NCI-H146 treated with DMSO at 0.1 percent for 48 hours (cell line): ENCODE measurements around the gene SIRPA.

ENCODE experiments used
- DNase-seq: peaks from one replicate; lab custom pipeline; 2025; ENCODE audit not compliant: unreplicated experiment; lab: John Stamatoyannopoulos, UW

The SIRPA gene

DNA sequence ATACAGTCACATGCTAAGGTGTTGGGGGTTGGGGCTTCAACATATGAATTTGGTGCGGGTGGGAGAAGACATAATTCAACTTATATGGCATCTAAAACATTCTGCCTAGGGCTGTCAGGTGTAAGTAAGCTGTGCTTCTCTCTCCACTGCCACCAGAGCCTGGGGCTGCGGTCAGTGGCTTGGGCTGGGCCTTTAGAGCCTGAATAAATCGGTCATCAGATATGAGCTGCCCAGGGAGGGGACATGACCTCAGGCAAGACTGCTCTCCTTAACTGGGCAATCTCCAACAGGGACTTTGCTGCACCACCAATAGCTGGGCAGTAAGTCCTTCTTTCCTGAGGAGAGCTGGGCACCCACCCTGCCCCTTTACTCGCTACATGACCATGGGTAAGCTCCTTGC, 24.9 kb upstream of the SIRPA start:
- DNase-seq, result no peak

DNA sequence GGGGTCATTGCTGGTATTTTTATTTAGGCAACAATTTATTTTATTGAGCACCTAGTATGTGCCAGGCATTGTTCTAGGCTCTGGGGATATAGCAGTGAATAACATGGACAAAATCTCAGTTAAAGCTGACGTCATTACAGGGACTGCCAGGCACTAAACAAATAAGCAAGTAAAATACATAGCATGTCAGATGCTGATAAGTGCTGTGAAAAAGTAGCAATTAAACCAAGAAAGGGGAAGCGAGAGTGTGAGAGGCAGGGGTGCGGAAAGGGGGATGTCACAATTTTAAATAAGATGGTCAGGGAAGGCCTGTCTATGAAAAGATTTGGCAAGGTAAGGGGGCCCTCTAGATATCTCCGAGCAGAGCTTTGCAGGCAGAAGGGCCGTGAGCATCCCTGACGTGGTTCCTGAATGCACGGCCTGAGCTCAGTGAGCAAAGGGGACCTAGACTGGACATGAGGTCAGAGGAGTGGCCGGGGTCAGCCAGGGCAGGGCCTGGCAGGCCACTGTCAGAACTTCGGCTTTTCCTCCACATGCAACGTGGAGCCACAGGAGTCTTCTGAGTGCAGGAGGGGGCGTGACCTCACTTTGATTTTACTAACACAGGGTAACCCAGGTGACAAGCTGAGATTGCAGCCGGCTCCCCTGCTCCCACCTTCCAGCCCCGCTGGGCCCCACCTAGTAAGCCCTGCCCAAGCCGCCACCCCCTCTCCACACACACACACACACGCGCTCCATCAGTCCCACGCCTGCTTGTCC, 24.2 kb upstream of the SIRPA start:
- DNase-seq, result no peak

DNA sequence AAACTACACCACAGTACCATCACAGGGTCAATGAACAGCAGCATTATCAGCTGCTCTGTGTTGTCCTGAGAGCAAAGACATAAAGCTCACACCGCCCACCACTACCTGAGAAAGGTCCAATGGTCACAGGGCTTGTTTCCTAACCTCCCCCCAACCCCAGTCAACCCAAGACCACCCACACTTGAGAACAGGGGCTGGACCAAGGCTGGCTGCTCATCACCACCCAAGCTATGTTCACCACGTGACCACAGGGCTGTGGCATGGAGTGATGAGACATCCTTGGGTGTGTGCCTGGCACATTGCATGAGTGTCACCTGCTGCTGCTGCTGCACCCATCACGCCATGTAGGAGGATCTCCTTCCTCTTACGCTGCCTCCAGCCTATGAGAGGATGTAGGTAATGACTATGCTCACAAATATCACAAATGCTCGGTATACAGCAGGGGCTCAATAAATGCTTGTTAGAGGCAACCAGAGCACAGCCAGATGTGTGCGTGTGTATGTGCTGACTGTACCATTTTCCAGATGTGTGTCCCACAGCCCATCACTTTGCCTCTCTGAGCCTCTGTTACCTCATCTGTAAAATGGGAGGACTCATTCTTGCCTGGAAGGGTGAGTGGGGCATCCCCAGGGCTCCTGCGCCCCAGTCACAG, 23.3 kb upstream of the SIRPA start:
- DNase-seq, result no peak

DNA sequence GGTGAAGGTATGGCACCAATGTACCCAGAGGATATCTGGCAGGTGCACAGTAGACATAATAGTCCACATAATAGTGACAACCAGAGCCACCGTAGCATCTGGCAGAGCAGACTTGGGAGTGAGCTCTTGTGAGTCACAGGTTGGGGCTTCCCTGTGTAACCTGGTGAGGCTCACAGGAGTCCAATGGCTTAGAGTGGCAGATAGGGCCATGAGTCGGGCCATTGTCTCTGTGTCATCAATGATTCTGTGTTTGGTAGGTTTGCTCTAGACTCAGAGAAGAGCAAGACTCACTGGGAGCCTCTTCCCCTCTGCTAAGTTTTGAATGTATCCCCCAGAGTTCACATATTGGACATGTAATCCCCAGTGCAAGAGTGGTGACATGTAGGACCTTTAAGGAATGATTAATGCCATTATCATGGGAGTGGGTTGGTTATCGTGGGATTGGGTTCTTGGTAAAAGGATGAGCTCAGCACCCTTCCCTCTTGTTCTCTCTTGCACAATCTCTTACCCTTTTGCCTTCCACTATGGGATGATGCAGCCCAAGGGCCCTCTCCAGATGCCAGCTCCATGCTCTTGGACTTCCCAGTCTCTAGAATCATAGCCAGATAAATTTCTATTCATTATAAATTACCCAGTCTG, 22.6 kb upstream of the SIRPA start:
- DNase-seq, result no peak

DNA sequence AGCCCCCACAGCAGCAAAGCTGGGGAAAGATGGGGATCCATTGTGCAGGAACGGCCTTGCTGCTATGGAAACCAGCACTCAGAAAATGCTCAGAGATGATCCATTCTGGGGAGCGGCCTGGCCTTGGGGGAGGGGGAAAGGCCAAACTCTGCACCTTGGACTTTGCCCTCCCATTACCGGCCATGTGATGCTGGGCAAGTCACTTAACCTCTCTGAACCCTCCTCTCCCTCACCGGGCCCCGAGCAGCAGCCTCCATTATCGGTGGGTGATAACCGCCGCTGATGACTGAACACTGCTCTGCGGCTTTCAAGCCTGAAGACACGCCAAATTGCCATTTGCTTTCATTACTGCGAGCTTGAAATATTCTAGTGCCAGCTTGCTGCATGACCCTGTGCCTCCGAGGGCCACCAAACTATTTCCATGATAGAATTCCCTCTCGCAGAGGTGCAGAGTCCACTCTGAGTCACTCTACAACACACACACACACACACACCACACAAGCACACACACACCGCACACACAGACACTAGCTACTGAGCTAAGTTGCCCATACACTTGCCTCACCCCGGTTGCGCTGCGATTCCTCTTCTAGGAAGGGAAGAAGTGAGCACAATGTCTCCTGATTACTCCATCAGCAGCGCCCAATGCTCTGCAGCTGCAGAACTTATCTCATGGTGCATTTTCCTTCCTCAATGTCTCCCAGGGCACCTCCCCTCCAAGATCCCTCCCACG, 20.6 kb upstream of the SIRPA start:
- DNase-seq, result no peak

DNA sequence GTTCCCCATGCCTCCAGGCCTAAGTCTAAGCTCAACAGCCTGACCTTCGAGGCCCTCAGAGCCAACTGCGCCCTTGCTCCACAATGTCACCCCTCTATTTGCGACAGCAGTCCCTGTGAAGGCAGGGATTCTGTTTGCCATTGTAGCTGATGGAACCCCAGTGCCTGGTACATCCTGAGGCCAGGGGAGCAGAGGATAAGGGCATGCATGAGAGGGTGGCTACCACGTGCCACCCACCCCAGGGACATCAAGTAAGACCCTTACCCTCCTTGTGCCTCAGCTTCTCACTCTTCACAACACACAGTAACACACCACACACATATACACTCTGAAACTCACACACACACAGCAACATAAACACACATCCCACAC, 20.0 kb upstream of the SIRPA start:
- no peak for DNase-seq

DNA sequence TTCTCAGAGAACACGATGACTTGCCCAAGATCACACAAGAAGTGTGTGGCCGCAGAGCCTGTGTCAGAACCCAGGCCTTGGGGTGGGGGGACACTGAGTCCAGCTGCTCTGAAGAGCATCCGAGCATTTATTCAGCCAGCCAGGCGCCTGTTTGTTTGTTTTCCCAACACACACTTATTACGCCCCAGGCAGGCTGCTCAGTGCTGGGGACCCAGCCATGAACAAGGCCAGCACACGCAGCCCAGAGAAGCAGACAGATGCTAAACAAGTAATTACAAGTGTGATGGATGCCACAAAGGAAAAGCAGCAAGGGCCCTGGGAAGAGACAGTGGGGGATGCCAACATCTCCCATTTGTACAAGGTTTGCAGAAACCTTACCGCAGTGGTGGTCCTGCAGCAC, 19.4 kb upstream of the SIRPA start:
- no peak for DNase-seq

DNA sequence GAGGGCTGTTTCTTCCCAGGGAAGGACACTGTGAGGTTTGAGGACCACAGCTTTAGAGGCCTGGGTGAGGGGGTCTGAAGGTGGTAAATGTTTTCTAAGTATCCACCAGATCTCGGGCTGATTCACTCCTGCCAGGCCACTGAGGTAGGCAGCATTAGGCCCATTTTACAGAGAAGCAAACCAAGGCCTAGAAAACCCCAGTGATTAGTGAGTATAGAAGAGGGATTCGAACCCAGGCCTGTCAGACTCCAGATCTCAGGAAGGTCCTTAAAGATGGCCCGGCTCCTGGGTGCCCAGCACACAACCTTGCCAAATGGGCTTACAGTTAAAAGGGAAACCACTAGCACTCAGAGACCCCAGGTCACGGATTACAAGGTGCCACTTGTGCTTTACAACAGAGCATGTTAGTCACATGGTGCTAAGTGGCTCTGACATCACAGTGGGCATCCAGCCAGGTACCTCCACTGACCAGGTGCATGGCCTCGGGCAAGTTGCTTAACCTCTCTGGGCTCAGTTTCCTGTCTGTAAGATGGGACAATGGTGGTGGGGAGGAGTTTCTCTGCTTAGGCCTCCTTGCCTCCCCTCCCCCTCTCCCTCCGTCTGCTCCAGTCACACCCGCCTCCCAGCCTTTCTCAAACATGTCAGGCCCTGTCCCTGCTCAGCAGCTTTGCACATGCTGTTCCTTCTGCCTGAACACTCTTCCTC, 18.8 kb upstream of the SIRPA start:
- no peak for DNase-seq

DNA sequence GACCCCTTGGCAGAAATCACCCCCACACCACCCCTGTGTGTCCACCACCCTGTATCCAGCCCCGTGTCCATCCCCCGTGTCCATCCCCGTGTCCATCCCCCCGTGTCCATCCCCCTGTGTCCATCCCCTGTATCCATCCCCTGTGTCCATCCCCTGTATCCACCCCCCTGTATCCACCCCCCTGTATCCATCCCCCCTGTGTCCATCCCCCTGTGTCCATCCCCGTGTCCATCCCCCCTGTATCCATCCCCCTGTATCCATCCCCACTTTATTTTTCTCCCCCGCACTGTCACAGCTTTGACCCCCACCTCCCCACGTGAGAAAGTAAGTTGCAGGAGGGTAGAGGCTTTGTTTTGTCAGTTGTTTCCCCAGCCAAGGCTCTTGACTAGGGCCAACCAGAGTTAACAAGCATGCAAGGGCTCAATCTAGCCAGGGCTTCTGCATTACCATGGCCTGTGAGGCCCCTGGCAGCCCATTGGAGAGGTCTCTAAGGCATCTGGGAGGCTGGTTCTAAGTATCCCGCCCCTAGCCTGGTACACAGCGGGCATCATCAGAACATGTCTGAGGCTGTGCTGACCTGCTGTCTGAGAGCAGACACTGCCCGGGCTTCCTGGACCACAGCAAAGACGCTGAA, 18.1 kb upstream of the SIRPA start:
- no peak for DNase-seq

DNA sequence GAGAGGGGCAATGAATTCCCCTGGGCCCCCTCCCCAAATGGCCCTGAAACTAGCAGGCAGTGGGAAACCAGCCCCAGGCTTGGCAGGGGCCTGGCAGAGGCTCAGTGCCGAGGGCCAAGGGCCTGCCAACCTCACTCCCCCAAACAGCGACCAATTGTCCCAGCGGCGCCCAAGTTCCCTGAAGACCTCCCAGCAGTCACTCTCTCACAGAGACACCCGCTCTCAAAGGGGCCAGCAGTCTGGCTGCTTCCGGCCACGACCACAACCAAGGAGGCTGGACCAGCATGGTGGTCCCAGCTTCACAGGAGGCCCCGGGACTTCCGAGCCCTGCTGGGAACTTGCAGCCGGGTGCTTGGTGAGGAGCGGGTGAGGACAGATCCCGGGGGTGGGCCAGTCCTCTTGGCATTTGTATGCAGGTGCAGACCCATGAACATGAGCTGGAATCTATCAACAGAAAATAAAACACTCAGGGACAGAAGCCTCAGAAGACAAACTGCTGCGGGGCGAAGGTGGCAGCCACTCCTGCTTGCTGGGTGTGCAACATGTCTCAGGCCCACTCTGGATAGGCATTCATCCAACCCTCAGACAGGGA, 17.5 kb upstream of the SIRPA start:
- DNase-seq, result no peak

DNA sequence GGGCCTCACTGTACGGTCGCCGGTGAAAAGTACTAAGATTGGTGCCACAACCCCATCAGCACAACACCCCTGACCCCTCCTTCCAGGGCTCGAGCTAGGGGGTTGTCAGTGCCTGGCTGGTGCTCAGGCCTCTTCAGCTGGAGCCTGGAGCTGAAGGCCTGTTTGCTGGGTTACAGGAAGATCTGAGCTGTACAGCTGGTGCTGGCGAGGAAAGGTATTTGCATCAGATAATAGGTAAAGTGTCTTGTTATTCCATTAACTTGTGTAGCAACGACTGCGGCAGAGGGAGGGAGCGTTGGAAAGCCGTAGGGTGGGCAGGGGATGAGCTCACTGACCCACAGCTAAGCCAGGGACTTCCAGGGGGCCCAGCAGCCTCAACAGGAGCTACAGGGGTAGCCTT, 15.8 kb upstream of the SIRPA start:
- DNase-seq, result no peak

DNA sequence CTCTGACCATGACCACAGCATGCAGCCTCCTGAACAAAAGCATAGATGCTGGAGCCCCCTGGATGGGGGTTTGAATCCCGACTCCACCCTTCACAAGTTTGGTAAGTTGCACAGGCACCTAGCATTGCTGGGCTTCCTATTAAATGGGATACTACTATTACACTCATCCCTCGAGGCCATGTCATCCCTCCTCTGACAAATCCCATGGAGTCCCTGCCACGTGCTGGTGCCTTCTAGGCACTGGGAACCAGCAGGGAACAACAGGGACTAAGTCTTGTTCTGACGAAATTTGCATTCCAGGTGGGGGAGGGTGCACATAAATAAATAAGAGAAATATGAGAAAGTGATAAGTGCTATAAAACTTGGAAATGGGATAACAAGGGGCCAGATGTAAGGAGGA, 15.3 kb upstream of the SIRPA start:
- no peak for DNase-seq

DNA sequence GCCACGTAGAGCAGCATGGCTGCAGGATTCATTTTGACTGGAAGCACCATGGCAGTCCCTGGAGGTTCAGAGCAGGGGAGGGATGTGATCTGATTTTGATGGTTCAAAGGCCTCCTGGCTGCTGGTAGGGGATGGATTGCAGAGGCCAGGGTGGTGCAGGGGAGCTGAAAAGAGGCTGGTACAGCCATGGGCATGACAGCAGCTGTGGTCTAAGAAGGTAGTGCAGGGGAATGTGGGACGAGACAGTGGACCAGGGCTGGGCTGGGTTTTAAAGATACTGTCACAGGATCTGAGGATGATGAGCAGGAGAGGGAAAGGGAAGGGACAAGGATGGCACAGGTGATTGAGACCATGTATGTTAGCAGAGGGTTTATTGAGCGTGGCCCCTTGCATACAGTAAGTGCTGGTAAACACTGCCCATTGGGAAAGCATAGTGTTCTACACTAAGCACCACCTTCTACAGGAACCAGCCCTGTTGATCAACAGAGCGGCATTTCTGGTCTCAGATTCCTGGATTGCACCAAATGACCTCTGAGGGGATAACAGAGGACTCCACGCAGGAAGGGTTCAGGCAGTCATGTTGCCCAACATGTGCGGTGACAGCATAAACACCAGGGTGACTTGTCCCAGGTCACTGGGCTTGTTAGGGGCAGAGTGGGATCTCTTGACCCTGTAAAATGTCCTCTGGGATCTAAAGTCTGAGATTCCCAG, 14.5 kb upstream of the SIRPA start:
- DNase-seq, result no peak

DNA sequence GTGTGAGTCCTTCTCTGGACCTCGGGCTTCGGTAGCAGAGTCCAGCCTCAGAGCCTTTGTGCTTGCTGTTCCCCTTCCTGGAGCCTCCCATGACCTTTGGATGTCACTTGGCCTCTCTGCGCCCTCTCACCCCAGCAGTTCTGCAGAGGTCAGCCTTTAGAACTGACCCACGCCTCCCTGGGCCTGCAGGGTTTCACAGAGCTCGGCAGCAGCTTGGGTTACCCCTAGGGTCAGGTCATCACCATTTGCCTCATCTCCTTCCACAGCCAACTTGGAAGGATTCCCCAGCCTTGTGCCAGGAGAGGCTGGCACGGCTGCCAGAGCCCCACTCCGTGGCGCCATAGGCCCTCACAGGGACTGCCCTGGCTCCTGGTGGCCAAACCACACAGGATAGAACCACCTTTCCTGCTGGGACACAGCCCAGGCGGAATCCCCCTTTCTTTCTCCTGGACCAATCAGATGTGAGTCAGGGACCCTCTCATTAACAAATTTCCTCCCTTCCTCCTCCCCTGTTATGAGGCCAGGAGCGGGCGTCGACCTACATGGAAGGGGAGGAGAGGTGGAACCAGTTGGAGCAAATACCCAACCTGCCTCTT, 13.9 kb upstream of the SIRPA start:
- no peak for DNase-seq

DNA sequence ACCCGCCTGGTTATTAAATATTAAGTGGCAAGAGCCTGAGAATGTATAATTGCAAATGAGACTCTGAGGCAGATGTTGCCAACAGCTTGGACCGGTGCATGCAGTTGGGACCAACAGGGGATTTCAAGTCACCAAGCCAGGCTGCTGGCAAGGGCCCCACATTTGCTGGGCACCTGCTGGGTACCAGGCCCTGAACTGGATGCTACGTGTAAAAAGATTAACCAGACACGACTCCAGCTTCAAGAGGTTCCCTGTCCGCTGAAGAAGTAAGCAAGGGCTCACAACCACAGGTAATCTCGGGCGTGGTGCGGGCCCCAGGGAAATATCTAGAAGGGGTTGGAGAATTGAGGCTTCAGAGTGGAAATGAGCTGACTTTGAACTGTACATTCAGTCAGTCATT, 13.2 kb upstream of the SIRPA start:
- no peak for DNase-seq

DNA sequence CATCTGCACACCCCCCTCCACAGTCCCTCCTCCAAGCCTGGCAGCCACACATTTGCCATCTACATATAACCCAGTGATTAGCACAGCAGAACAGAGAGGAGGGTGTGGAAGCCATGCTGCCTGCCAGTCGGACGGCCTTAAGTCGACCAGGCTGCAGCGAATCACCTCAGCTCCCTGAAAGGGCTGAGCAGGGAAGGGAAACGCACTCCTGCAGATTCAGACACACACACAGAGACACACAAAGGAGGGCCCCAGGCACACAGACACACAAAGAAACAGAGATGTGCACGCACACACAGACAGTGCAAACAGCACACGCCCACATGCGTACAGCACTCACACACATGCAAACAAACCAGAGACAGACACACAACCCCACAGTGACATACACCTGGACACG, 11.2 kb upstream of the SIRPA start:
- no peak for DNase-seq

DNA sequence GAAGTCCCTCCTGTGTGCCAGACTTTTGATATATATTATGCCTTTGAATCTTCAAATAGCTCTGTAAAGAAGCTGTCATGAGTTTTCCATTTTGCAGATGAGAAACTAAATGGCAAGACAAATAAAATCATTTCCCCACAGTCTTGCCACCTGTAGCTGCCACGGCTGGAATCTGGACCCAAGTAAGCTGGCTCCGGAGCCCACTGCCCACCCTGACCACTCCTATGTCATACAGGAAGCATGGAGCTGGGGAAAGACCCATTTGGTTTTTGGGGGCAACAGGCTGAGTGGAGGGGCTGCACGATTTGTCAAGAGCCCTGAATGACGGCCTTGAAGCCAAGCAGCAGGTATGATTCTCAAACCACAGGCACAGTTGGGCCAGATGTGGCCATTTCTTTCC, 10.0 kb upstream of the SIRPA start:
- no peak for DNase-seq

DNA sequence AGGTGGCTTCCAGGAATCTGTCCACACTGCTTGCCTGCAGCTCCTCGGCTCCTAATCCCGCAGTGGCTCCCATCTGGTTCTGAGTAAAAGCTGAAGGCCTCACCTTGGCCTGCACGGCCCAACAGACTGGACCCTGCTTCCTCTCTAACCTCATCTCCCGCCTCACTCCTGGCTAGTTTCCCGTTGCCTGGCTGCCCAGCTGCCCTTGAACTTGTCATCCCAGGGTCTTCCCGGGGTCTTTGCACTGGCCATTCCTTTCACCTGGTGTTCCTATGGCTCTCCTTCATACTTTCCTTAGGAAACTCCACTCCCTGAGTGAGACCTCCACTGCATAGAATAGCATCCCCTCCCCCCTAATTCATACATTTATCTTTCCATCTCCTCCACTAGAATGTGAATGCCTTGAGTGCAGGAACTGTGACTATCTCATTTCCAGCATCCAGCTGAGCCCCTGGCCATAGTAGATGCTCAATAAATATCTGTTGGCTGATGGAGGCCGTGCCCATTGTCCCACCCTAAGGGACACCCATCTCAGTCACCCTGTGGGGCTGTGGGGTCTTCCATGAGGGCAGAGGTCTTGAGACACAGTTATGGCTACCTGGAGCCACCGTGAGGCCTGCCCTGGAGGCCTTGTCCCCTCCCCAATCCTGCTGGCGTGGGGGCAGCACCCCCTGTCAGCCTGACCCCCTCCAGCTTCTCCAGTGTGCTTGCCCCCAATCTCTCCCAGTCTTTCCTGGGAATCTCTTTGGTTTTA, 9.1 kb upstream of the SIRPA start:
- DNase-seq, result no peak

DNA sequence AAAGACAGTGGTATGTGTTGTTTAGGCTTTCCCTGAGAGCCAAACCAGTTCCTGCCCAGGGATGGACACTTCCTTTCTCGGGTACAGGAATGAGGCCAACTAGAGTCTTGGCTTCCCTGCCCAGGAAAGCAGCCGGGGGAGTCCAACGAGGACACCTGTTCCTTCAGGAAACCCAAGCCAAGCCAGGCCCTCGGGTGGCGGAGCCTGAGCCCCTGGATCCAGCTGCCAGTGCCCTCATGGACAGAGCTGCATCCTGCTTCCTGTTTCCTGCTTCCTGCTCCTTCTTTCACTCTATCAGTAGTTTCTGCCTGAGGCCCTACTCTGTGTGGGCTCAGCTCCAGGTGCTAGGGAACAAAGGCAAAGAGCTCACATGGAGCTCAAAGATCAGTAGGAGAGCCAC, 7.9 kb upstream of the SIRPA start:
- no peak for DNase-seq
